HG02970 (cell line): ENCODE data around the gene ZNF19.

Source experiments
- ATAC-seq: cut with Tn5 transposase; IDR thresholded peaks from one replicate; pipeline ENCODE4 v1.9.1; 2021; ENCODE audit warnings: mild to moderate bottlenecking, moderate library complexity, moderate number of reproducible peaks; ENCODE audit not compliant: unreplicated experiment, low FRiP score

Gene ZNF19

DNA sequence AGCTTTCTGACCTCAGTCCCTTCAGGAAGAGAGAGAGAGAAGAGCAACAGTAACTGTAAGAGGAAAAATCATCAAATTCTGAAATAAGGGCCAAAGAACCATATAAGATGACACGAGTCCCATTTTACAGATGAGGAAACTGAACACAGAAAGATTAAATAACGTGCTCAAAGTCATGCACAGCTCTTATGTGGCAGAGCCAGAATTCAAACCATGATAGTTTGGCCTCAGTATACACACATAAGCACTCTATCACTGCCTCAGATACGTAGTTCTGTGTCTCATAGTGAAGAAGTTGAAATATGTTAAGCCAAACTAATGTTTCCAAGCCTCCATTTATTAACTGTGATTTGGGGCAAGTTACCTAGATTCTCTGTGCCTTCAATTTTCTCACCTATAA, 1.9 kb upstream of the ZNF19 start:
- no peak for ATAC-seq

DNA sequence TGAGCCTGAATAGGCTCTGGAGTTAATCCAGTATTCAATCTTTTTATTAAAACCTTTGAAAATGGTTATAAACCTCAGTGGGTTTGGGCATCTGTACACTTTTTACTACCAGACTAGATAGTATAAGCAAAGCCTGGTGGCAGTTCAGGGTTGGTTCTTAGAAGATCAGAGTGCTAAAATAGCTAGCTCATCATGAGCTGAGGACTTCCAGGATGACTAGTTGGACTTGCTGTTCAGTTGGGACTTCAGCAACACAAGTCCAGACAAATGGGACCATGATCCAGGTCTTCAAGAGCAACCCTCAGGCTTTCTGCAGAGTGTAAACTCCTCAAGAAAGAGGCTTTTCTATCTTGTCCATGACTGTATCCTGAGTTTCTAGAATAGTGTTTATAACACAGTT, 1.2 kb upstream of the ZNF19 start:
- no peak for ATAC-seq

GRCh38 chr16:71484006-71484893, 4.9 kb downstream of the ZNF19 start:
- peak; percentile 88 for ATAC-seq

GRCh38 chr16:71482569-71482968, 6.6 kb downstream of the ZNF19 start:
- ATAC-seq, result no peak

- ATAC-seq, result no peak
Measured at GRCh38 chr16:71480956-71481355, 8.2 kb downstream of the ZNF19 start.

- no peak for ATAC-seq
Measured at GRCh38 chr16:71479420-71479819, 9.7 kb downstream of the ZNF19 start.

GRCh38 chr16:71476457-71477124, 12.5 kb downstream of the ZNF19 start:
- no peak for ATAC-seq

GRCh38 chr16:71474864-71475263, 14.3 kb downstream of the ZNF19 start:
- no peak for ATAC-seq

DNA sequence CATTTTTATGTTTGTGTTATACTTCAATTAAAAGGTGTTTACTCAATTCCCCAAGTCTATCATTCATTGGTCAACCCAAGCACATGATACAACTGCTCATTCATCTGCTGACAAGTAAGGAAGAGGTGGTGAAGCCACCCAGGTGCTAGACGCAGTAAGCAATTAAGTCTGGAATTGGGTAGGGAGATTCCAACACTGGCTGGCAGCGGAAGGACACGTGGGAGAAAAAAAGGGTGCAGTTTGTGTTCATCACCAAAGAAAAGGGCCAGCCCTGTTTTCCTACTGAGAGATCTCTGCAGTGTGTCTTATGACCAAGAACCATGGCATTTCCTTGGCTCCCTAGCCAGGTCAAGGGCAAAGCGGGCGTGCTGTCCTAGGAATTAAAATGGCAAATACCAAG, 15.2 kb downstream of the ZNF19 start:
- ATAC-seq, result no peak

GRCh38 chr16:71472931-71473330, 16.2 kb downstream of the ZNF19 start:
- ATAC-seq, result no peak

- ATAC-seq, result no peak
Measured at GRCh38 chr16:71472051-71472450, 17.1 kb downstream of the ZNF19 start.

DNA sequence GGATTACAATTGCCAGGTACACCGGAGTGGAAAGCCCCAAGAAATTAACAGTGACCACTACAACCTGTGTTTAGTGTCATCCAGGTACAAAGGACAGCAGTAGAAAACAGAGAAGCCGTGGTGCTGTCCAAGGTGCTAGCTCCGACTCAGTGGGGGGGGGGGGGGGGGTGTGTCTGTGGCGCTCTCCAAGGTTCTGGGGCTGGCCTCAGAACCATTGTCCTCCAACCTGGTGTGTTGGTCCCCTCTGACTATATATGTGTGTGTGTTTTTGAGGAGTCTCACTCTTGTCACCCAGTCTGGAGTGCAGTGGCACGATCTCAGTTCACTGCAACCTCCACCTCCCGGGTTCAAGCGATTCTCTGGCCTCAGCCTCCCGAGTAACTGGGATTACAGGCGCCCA, 21.3 kb downstream of the ZNF19 start:
- ATAC-seq, result no peak

DNA sequence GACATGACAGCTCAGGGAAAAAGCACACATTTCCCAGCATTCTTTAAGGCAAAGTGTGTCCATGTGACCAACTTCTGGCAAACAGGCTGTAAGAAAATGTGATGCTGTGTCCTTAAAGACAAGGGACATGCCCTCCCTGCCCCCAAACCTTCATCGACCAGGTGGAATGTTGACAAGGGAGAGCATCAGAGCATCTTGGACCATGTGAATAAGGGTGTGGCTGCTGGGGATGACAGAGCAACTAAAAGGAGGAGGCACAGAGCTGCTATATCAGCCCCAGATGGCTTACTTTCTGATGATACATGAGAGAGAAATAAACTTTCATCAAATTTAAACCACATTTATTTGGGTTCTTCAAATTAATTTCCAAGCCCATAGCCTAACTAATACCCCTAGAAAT, 24.9 kb downstream of the ZNF19 start:
- no peak for ATAC-seq

GRCh38 chr16:71461686-71462648, 27.2 kb downstream of the ZNF19 start, which contains the start of gene ZNF23:
TSS of gene ZNF23 (minus strand) at chr16:71462247. CDS start at chr16:71456796, 5,451 bp downstream.
- ATAC-seq, result peak; percentile 94

GRCh38 chr16:71460941-71461340, 28.2 kb downstream of the ZNF19 start:
- no peak for ATAC-seq

DNA sequence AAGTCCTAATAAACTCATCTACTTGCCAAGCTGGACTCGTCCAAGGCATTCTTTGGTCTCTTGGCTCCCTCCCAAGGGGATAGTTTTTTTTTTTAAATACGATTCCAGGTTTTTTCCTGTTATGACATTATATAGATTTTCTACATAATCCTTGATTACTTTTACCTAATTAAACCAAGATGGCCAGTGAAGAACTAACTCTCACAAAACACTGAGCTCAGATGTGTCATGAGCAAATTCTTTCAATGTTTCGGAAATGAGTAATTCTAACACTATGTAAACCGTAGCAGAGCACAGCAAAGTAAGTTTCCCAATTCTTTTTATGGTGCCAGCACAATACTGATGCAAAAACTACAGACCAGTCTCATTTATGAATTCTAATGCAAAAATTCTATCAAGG, 28.9 kb downstream of the ZNF19 start:
- ATAC-seq, result no peak

GRCh38 chr16:71459510-71459909, 29.6 kb downstream of the ZNF19 start:
- no peak for ATAC-seq

GRCh38 chr16:71456801-71457200, 32.3 kb downstream of the ZNF19 start:
- ATAC-seq, result no peak

- no peak for ATAC-seq
Measured at GRCh38 chr16:71453036-71453435, 36.1 kb downstream of the ZNF19 start.

DNA sequence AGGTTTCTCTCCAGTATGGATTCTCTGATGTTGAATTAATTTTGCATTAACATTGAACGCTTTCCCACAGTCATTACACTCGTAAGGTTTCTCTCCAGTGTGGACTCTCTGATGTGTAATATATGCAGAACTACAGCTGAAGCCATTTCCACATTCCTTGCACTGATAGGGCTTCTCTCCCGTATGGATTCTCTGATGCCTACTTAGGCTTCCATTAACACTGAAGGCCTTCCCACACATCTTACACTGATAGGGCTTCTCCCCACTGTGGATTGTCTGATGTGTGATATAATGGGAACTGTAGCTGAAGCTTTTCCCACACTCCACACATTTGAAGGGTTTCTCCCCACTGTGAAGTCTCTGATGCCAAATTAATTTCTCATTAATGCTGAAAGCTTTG, 40.1 kb downstream of the ZNF19 start:
- ATAC-seq, result no peak
